K562 (cell line): Measurements from ENCODE around the gene IQCC.

ENCODE experiments used
- BRCA1 ChIP-seq, 2 experiments: fragments of 450-650 bp in 1 of 2; sonication (generic) in 1 of 2; formaldehyde crosslinking in 1 of 2; IDR thresholded peaks; 2 replicates each; pipeline versions ENCODE4 v1.5.0 to v1.6.1; 2017 to 2020; ENCODE audit warnings: mild to moderate bottlenecking in 1 of 2, missing genetic modification reagents in 1 of 2
- HOXB6 ChIP-seq: fragments of 250-450 bp; sonication (Bioruptor Pico); IDR thresholded peaks from 2 replicates; pipeline ENCODE4 v1.5.1; 2022; ENCODE audit warnings: mild to moderate bottlenecking, borderline replicate concordance
- KDM4B ChIP-seq, 2 experiments: fragments of 450-650 bp in 1 of 2; sonication (generic) in 1 of 2; IDR thresholded peaks; 2 replicates each; pipeline ENCODE4 v1.6.1; 2016 to 2017; ENCODE audit warnings: borderline replicate concordance in 2 of 2, antibody characterized with exemption in 1 of 2, low read depth in 1 of 2, mild to moderate bottlenecking in 1 of 2
- KLF1 ChIP-seq: fragments of 450-650 bp; IDR thresholded peaks from 2 replicates; pipeline ENCODE4 v1.6.1; 2016; ENCODE audit warnings: missing genetic modification characterization, missing compliant biosample characterization
- POLR2A ChIP-seq: fragments of 450-650 bp; conservative IDR thresholded peaks from 2 replicates; pipeline ENCODE4 v1.6.1; 2016
- ZNF384 ChIP-seq: IDR thresholded peaks from 2 replicates; pipeline ENCODE4 v1.6.1; 2012; ENCODE audit warnings: low read depth, low read length, improper control_type of control experiment
- TF ChIP-seq, protein P1 (sequence below), 2 experiments: fragments of 450-650 bp; IDR thresholded peaks; 2 replicates each; pipeline ENCODE4 v1.6.1; 2016; ENCODE audit warnings: mild to moderate bottlenecking in 2 of 2, borderline replicate concordance in 1 of 2, low read depth in 1 of 2, moderate library complexity in 1 of 2

DNA sequence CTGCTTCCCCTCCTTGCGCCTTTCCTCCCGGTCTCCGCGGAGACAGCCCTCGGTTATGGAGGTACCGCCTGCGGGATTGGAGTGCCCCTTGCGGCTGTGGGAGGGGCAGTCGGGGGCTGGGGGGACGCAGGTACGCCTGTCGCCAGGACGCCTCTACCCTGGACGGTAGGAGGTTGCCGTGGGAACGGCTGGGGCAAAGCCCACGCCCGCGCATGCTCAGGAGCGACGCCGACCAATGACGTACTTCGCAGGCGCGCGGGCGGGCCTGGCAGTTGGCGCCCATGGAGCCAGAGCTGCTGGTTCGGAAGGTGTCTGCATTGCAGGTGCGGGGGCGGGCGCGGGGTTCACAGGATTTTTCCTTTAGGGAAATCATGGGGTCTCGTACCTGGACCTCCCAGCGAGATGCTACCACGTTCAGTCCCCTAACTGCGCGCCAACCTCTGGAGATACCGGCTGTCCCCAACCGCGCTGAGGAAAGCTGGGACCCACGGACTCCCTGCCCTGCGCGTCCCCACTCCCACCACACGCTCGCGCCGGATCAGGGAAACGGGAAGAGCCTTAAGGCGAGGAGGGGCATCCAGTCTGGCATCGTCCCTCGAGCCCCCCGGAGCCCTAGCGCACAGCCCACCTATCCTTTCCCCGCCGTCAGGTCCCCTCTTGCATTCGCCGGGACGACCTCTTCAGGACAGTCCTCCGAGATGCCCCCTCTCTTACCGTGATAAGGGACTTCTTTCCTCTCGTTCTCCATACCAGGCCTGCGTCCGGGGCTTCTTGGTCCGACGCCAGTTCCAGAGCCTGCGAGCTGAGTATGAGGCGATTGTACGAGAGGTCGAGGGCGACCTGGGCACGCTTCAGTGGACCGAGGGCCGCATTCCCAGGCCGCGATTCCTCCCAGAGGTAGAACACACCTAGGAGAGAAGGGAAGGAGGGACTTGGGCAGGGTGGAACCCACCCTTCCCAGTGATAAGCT lies at the start of gene IQCC:
- no peak for TF ChIP-seq KLF1
- TF ChIP-seq BRCA1 (IDR thresholded peaks at IDR 0.05): no peak
- no peak for TF ChIP-seq BRCA1 (CRISPR knock-in tag; IDR thresholded peaks at IDR 0.05)
- TF ChIP-seq ZNF384: no peak
- TF ChIP-seq KDM4B (IDR thresholded peaks at IDR 0.05; ENCODE audit: borderline replicate concordance in 2 of 2, low read depth in 1 of 2): peak in 1 of 2 experiments; percentile 71; a peak in 1 of 4 replicates
- peak; percentile 94 for TF ChIP-seq POLR2A
- TF ChIP-seq, protein P1, sequence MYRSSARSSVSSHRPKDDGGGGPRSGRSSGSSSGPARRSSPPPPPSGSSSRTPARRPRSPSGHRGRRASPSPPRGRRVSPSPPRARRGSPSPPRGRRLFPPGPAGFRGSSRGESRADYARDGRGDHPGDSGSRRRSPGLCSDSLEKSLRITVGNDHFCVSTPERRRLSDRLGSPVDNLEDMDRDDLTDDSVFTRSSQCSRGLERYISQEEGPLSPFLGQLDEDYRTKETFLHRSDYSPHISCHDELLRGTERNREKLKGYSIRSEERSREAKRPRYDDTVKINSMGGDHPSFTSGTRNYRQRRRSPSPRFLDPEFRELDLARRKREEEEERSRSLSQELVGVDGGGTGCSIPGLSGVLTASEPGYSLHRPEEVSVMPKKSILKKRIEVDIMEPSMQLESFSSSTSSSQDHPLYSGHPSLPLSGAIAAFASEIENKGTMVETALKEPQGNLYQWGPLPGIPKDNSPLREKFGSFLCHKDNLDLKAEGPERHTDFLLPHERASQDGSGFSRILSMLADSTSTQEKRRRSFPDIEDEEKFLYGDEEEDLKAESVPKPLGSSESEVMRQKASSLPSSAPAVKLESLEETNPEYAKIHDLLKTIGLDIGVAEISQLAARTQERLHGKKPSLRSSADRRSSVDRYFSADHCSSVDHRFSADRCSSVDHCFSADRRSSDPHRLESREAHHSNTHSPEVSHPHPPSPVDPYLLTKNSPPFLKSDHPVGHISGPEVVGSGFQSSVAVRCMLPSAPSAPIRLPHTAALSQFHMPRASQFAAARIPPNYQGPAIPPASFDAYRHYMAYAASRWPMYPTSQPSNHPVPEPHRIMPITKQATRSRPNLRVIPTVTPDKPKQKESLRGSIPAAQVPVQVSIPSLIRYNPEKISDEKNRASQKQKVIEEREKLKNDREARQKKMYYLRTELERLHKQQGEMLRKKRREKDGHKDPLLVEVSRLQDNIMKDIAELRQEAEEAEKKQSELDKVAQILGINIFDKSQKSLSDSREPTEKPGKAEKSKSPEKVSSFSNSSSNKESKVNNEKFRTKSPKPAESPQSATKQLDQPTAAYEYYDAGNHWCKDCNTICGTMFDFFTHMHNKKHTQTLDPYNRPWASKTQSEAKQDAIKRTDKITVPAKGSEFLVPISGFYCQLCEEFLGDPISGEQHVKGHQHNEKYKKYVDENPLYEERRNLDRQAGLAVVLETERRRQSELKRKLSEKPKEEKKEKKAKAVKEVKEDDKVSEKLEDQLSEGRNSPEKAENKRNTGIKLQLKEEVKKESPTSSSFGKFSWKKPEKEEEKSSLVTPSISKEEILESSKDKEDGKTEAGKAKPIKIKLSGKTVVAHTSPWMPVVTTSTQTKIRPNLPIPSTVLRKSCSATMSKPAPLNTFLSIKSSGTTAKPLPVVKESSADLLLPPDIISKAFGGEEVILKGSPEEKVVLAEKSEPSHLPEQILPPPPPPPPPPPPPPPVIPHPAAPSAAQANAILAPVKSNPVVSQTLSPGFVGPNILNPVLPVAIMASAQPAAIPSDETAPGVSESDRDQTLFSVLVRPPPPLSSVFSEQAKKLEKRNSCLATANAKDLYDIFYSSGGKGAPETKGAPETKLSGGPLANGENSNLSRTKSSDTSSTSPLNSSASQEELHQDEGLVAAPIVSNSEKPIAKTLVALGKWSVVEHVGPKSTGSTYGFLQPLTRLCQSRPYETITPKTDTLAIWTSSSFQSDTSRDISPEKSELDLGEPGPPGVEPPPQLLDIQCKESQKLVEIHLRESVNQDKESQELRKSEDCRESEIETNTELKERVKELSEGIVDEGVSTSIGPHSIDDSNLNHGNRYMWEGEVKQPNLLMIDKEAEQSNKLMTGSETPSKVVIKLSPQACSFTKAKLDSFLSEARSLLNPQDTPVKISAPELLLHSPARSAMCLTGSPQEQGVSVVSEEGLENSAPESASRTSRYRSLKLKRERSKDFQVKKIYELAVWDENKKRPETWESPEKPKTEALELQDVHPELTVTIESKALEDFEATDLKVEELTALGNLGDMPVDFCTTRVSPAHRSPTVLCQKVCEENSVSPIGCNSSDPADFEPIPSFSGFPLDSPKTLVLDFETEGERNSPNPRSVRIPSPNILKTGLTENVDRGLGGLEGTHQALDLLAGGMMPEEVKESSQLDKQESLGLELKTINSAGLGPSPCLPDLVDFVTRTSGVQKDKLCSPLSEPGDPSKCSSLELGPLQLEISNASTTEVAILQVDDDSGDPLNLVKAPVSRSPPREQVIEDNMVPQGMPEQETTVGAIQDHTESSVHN (IDR thresholded peaks at IDR 0.05; ENCODE audit: borderline replicate concordance in 1 of 2, low read depth in 1 of 2): no peak
- no peak for TF ChIP-seq HOXB6
